K562 (cell line): Measurements from ENCODE around the gene CRK. TPM values are rescaled to one million over a fixed set of nuclear protein-coding genes. Genes with fewer than 3 reads are reported as not detected.

Source experiments
- ATF7 ChIP-seq: fragments of 450-650 bp; IDR thresholded peaks from 2 replicates; pipeline ENCODE4 v1.7.1; 2014; ENCODE audit warnings: mild to moderate bottlenecking, moderate library complexity
- CBX8 ChIP-seq: fragments of 200-600 bp; sonication (generic); IDR thresholded peaks from 2 replicates; pipeline ENCODE4 v1.6.1; 2012; ENCODE audit warnings: borderline replicate concordance, mixed run types, low read depth, mild to moderate bottlenecking, moderate library complexity, mixed read lengths, low read length, control low read depth, inconsistent platforms; ENCODE audit not compliant: poor library complexity, severe bottlenecking; ENCODE audit errors: extremely low read depth
- ESRRB ChIP-seq: fragments of 250-450 bp; sonication (Bioruptor Pico); IDR thresholded peaks from 2 replicates; pipeline ENCODE4 v1.5.0; 2020; ENCODE audit warnings: mild to moderate bottlenecking, moderate library complexity, borderline replicate concordance
- GABPB2 ChIP-seq: fragments of 250-450 bp; sonication (Bioruptor Pico); conservative IDR thresholded peaks from 2 replicates; pipeline ENCODE4 v1.5.1; 2021; ENCODE audit warnings: mild to moderate bottlenecking
- KLF16 ChIP-seq: IDR thresholded peaks from 2 replicates; pipeline ENCODE4 v1.6.1; 2016; ENCODE audit warnings: antibody characterized with exemption
- MECOM ChIP-seq: fragments of 250-450 bp; sonication (Bioruptor Pico); IDR thresholded peaks from 2 replicates; pipeline ENCODE4 v1.8.0; 2022; ENCODE audit warnings: inconsistent platforms
- MYBL2 ChIP-seq, 2 experiments: fragments of 450-650 bp in 1 of 2; sonication (generic) in 1 of 2; formaldehyde crosslinking in 1 of 2; IDR thresholded peaks; 2 replicates each; pipeline versions ENCODE4 v1.6.1 to v1.8.1; 2017 to 2022; ENCODE audit warnings: borderline replicate concordance in 1 of 2, inconsistent platforms in 1 of 2, low read depth in 1 of 2, mild to moderate bottlenecking in 1 of 2, missing genetic modification reagents in 1 of 2, moderate library complexity in 1 of 2
- NFIC ChIP-seq: fragments of 450-650 bp; IDR thresholded peaks from 2 replicates; pipeline ENCODE4 v1.6.1; 2017; ENCODE audit warnings: mild to moderate bottlenecking, inconsistent platforms
- NUFIP1 ChIP-seq: fragments of 450-650 bp; IDR thresholded peaks from 2 replicates; pipeline ENCODE4 v1.6.1; 2018; ENCODE audit not compliant: partially characterized antibody
- PHB ChIP-seq: fragments of 250-450 bp; sonication (Bioruptor Pico); IDR thresholded peaks from 2 replicates; pipeline ENCODE4 v1.5.0; 2021
- PHF21A ChIP-seq: fragments of 450-650 bp; IDR thresholded peaks from 2 replicates; pipeline ENCODE4 v1.6.1; 2017; ENCODE audit warnings: low read depth, borderline replicate concordance
- POLR2AphosphoS5 ChIP-seq: IDR thresholded peaks from 2 replicates; pipeline ENCODE4 v1.6.1; 2011; ENCODE audit warnings: mild to moderate bottlenecking, low read depth, low read length, moderate library complexity; ENCODE audit not compliant: control insufficient read depth, insufficient read depth
- SIN3B ChIP-seq: fragments of 450-650 bp; IDR thresholded peaks from 2 replicates; pipeline ENCODE4 v1.6.1; 2017; ENCODE audit warnings: low read depth, mild to moderate bottlenecking, moderate library complexity
- TRIM25 ChIP-seq: fragments of 450-650 bp; IDR thresholded peaks from 2 replicates; pipeline ENCODE4 v1.7.0; 2016; ENCODE audit warnings: borderline replicate concordance
- ZBTB11 ChIP-seq, 3 experiments: fragments of 200-800 bp in 1 of 3; fragments of 250-450 bp in 1 of 3; fragments of 450-650 bp in 1 of 3; sonication (Bioruptor Pico) in 1 of 3; sonication (Bioruptor generic) in 1 of 3; formaldehyde crosslinking in 1 of 3; IDR thresholded peaks; 2 replicates each; pipeline versions ENCODE4 v1.6.1 to v1.8.0; 2016 to 2022; ENCODE audit warnings: mild to moderate bottlenecking in 2 of 3, missing genetic modification characterization in 2 of 3, missing compliant biosample characterization in 1 of 3, moderate library complexity in 1 of 3
- ZNF197 ChIP-seq: fragments of 200-800 bp; sonication (Bioruptor generic); IDR thresholded peaks from 2 replicates; pipeline ENCODE4 v1.6.1; 2016; ENCODE audit warnings: low read depth, missing genetic modification characterization, missing compliant biosample characterization
- ZNF253 ChIP-seq: fragments of 250-450 bp; sonication (Bioruptor Pico); conservative IDR thresholded peaks from 2 replicates; pipeline ENCODE4 v1.6.1; 2021; ENCODE audit warnings: mild to moderate bottlenecking
- ZNF324 ChIP-seq: fragments of 250-450 bp; sonication (Bioruptor Pico); IDR thresholded peaks from 2 replicates; pipeline ENCODE4 v1.4.0; 2020; ENCODE audit warnings: mild to moderate bottlenecking
- ZNF584 ChIP-seq: fragments of 200-800 bp; sonication (Bioruptor generic); IDR thresholded peaks from 2 replicates; pipeline ENCODE4 v1.6.1; 2016; ENCODE audit warnings: low read depth, mild to moderate bottlenecking, missing genetic modification characterization, missing compliant biosample characterization
- ZNF586 ChIP-seq: fragments of 450-650 bp; formaldehyde crosslinking; conservative IDR thresholded peaks from 2 replicates; pipeline ENCODE4 v1.4.0; 2020; ENCODE audit warnings: mild to moderate bottlenecking, moderate library complexity
- ZNF699 ChIP-seq: fragments of 250-450 bp; sonication (Bioruptor Pico); IDR thresholded peaks from 2 replicates; pipeline ENCODE4 v1.8.0; 2021; ENCODE audit warnings: mild to moderate bottlenecking, moderate library complexity; ENCODE audit not compliant: insufficient replicate concordance
- ZNF830 ChIP-seq: fragments of 250-450 bp; sonication (Bioruptor Pico); IDR thresholded peaks from 2 replicates; pipeline ENCODE4 v1.5.0; 2021; ENCODE audit warnings: mild to moderate bottlenecking
- polyA plus RNA-seq, 8 experiments: library from polyadenylated mRNA; depleted of rRNA in 4 of 8; stranded (reverse) in 5 of 8; unstranded in 3 of 8; fragments of >200 nt; fragmentation: Nextera tagmentation in 2 of 8; fragmentation: Illumina TruSeq in 1 of 8; extraction: Ambion mirVana in 2 of 8; extraction: Trizol in 1 of 8; gene quantifications; 2 replicates each; pipeline versions ENCODE4 v1.2.1 to v1.2.3, GENCODE V29; 2011 to 2014; ENCODE audit warnings: inconsistent platforms in 1 of 8, missing spikeins in 1 of 8
- total RNA-seq, 7 experiments: library from RNA; depleted of rRNA in 6 of 7; stranded (reverse); fragments of >200 nt in 6 of 7; fragmentation: Illumina TruSeq in 2 of 7; extraction: Trizol in 2 of 7; gene quantifications; 2 replicates each; pipeline versions ENCODE4 v1.2.1 to v1.2.3, GENCODE V29; 2011 to 2021; ENCODE audit warnings: low replicate concordance in 1 of 7

The CRK gene
- total and polyA plus RNA-seq, 9 of the 15 experiments (the other 6 are each of a cell fraction or from before 2014, with no cell fraction given): 13.1 to 40.2 (median 26.1) TPM

DNA sequence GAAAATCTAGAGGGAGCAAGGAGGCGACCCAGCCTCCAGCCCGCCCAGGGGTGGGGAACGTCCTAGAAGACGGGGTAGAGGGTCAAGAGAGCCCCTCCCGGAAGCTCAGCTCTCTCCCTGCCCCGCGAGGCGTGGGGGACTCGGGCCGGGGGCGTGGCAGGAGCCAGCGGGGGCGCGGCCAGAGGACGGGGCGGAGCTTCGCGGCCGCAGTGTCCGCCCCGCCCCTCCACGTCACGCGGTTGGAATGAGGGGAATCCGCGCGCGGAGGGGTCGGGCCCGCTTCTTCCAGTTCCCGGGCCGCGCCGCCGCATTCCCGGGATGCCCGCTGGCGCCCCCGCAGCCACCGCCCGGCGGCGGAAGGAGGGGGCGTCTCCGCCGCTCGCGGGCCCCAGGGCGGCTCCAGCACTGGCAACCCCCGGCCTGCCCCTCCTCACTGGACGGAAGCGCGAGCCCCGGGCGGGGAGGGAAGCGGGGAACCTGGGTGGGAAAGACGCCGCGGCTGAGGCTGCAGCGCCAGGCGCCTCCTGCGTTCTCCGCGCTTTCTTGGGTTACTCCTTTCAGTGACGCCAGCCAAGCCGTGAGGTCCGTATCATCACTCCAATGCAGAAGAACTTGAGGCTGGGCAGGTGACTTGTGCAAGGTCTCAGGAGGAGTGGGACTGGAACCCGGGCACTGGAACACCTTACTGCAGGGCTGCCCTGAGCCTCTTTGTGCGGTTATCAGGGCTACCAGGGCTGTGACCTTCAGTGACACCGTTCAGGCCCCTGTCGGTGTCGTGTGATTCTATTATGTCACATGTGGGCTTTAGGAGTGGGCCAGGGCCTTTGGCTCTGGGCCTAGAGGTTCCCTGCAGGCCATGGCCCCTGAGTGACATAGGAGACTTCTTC is 32.1 kb upstream of the CRK start (continued):
- TF ChIP-seq MYBL2 (IDR thresholded peaks at IDR 0.05; ENCODE audit: low read depth) (no peak), MYBL2 (CRISPR knock-in tag; IDR thresholded peaks at IDR 0.05; ENCODE audit: borderline replicate concordance) (no peak), ZNF830 (CRISPR knock-in tag) (no peak), PHF21A (no peak), SIN3B (peak; percentile 36; the same call in 1 of the 2 replicates), TRIM25 (no peak), MECOM (CRISPR knock-in tag) (no peak), ZNF197 (CRISPR knock-in tag) (no peak), GABPB2 (no peak), NFIC (peak; percentile 60), ZNF324 (no peak), POLR2AphosphoS5 (no peak), CBX8 (no peak), NUFIP1 (no peak), ATF7 (peak; percentile 62), ZNF699 (CRISPR knock-in tag) (no peak), PHB (no peak), ESRRB (no peak), ZNF586 (CRISPR knock-in tag) (no peak), ZNF253 (CRISPR knock-in tag) (no peak), KLF16 (no peak), ZBTB11 (CRISPR knock-in tag; IDR thresholded peaks at IDR 0.05) (no peak), ZNF584 (no peak)
